ENCODE results near the gene GRP. TPM values are rescaled to one million over a fixed set of nuclear protein-coding genes. Genes with fewer than 3 reads are reported as not detected.

GRP gene
- total RNA-seq, 4 donors from 2014 or later: not detected

GRCh38 chr18:59268127-59268720 is 48.3 kb downstream of the GRP start:
- in situ Hi-C loops (cut with MboI; ENCODE audit: low pct_ligation_motif_present in 1 of 4, low pct_unique_long_range_greater_than_20kb in 1 of 4, low sequenced_read_pairs in 3 of 4): no loop called here
- TF ChIP-seq CTCF (IDR thresholded peaks at IDR 0.05): no peak
- TF ChIP-seq EP300 (IDR thresholded peaks at IDR 0.05; ENCODE audit: low read depth): no peak
- TF ChIP-seq POLR2AphosphoS5 (IDR thresholded peaks at IDR 0.05): no peak
- TF ChIP-seq POLR2A (IDR thresholded peaks at IDR 0.05): no peak
- 24 to 33% methylated on average over 6 to 28 of the region's 28 CpGs for WGBS, 2 donors (ENCODE audit: low coverage in 1 of 2)

GRCh38 chr18:59268721-59269562 is 49.0 kb downstream of the GRP start:
- no peaks in the 10 kb centered on the region for H3K36me3 ChIP-seq
- no peaks in the 10 kb centered on the region for H3K9me3 ChIP-seq
- H3K27ac ChIP-seq: no peak overlapping the region
- H3K4me1 ChIP-seq: peaks cover 7 to 33% (median 20%) of the 10 kb centered on the region in 4 donors
- WGBS, 2 donors (ENCODE audit: low coverage in 1 of 2): 7% methylated on average over 60 of the region's 90 CpGs; no CpG with 5 or more reads in 1 of the 2 donors
- TF ChIP-seq CTCF (IDR thresholded peaks at IDR 0.05): no peak
- no peak for TF ChIP-seq POLR2A (IDR thresholded peaks at IDR 0.05)
- TF ChIP-seq EP300 (IDR thresholded peaks at IDR 0.05; ENCODE audit: low read depth): no peak
- TF ChIP-seq POLR2AphosphoS5 (IDR thresholded peaks at IDR 0.05): no peak
- in situ Hi-C loops (cut with MboI; ENCODE audit: low pct_ligation_motif_present in 1 of 4, low pct_unique_long_range_greater_than_20kb in 1 of 4, low sequenced_read_pairs in 3 of 4) (no loop called here), intact Hi-C loops (cut with DNase I; ENCODE audit: low total_unique reads) (no loop called here)
- H3K4me3 ChIP-seq: peak overlapping the region in 2 of 4 donors; percentile 9 to 32
- peaks cover 100% of the 10 kb centered on the region for H3K27me3 ChIP-seq
- no peak for DNase-seq

More at GRCh38 chr18:59268127-59268720, 48.3 kb downstream of the GRP start:
- no peak for DNase-seq
- no peak overlapping the region for H3K27ac ChIP-seq
- H3K4me3 ChIP-seq: no peak overlapping the region
- no peaks in the 10 kb centered on the region for H3K9me3 ChIP-seq
- H3K27me3 ChIP-seq: peaks cover 100% of the 10 kb centered on the region
- intact Hi-C loops (cut with DNase I; ENCODE audit: low total_unique reads): no loop called here
- peaks cover 4 to 26% (median 15%) of the 10 kb centered on the region in 4 donors for H3K4me1 ChIP-seq
- no peaks in the 10 kb centered on the region for H3K36me3 ChIP-seq

DNA sequence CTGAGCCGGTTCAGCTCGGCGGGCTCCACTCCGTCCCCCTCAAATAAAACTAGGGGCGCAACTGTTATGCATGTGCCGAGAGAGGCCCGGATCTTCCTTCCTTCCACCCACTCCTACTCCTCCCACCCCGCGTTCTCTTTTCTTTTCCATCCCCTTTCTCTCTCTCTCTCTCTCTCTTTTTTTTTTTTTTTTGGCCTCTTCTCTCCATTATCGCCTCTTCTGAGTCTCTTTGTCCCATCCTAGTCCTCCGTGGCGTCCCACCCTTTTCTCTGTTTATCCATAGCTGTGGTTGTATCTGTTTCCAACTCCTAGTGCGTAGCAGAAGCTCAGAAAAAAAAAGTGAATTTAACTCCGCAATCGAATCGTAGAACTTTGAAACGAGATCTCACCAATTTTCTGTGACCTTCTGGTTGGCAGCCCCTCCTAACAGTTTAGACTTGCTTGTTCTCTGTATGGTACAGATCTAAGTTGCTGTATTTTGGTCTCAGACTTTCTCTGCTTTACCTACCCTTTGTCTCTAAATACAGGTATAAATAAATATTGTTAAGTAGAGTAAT is 49.7 kb downstream of the GRP start:
- Histone ChIP-seq H3K4me3 (peak overlapping the region in 1 of 4 donors; percentile 32), H3K36me3 (no peaks in the 10 kb centered on the region), H3K9me3 (no peaks in the 10 kb centered on the region), H3K27me3 (peaks cover 100% of the 10 kb centered on the region), H3K4me1 (peaks cover 7 to 34% (median 22%) of the 10 kb centered on the region in 4 donors), H3K27ac (no peak overlapping the region)
- WGBS, 2 donors (ENCODE audit: low coverage in 1 of 2): 13 to 14% methylated on average over 10 to 17 of the region's 17 CpGs
- intact Hi-C loops (cut with DNase I; ENCODE audit: low total_unique reads): no loop called here
- TF ChIP-seq CTCF (IDR thresholded peaks at IDR 0.05): no peak
- TF ChIP-seq EP300 (IDR thresholded peaks at IDR 0.05; ENCODE audit: low read depth): no peak
- no peak for TF ChIP-seq POLR2AphosphoS5 (IDR thresholded peaks at IDR 0.05)
- no peak for TF ChIP-seq POLR2A (IDR thresholded peaks at IDR 0.05)
- no peak for DNase-seq
- in situ Hi-C loops (cut with MboI; ENCODE audit: low pct_ligation_motif_present in 1 of 4, low pct_unique_long_range_greater_than_20kb in 1 of 4, low sequenced_read_pairs in 3 of 4): no loop called here

- TF ChIP-seq POLR2A (IDR thresholded peaks at IDR 0.05) (no peak), EP300 (IDR thresholded peaks at IDR 0.05; ENCODE audit: low read depth) (no peak), POLR2AphosphoS5 (IDR thresholded peaks at IDR 0.05) (no peak), CTCF (IDR thresholded peaks at IDR 0.05) (no peak)
- Histone ChIP-seq H3K27me3 (peaks cover 100% of the 10 kb centered on the region), H3K4me3 (no peak overlapping the region), H3K27ac (no peak overlapping the region), H3K9me3 (no peaks in the 10 kb centered on the region), H3K36me3 (no peaks in the 10 kb centered on the region), H3K4me1 (peaks cover 7 to 29% (median 19%) of the 10 kb centered on the region in 4 donors)
- no peak for DNase-seq
- intact Hi-C loops (cut with DNase I; ENCODE audit: low total_unique reads): no loop called here
- 0 to 31% methylated on average over 1 to 4 of the region's 4 CpGs for WGBS, 2 donors (ENCODE audit: low coverage in 1 of 2)
- in situ Hi-C loops (cut with MboI; ENCODE audit: low pct_ligation_motif_present in 1 of 4, low pct_unique_long_range_greater_than_20kb in 1 of 4, low sequenced_read_pairs in 3 of 4): no loop called here
These were observed 50.8 kb downstream of the GRP start for GRCh38 chr18:59270689-59271257.

Measured in transverse colon (tissue), 4 donors.